ENCODE results near the gene PANK1.

PANK1 gene

DNA sequence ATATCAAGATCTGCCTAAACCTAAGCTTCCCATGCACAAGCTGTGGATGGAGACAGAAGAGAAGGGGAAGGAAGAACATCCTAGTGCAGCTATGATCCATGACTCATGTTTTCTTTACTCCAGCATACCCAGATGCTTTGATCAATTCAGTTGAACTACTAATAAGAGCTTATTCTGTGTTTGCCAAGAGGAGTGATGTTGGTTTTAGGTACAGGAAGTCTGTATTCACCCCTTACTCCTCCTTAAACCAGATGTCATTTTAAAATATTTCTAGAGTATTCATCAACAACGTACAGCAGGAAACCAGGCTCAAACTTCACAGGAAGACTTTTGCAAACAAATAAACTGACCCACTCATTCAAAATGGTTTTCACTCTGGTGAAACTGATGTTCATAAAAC, 29.2 kb downstream of the PANK1 start:
- no peak for DNase-seq (ENCODE audit: low read depth)

DNA sequence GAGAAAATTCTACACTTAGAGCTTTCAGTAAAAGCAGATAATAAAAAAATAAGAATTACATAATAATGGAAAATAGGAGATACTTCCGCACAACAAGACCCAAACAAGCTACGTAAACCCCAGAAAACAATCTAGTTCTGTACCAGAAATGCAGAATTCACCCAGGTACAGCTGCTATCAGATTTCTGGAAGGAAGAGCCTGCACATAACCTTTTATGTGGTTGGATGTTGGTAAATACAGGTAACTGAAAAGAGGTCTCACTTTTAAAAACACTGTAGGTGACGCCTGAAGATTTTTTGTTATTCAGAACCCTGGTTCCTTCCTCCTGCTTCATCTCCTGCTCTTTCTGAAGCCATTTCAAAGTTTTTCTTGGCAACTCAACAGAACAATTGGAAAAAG, 29.9 kb downstream of the PANK1 start:
- DNase-seq (ENCODE audit: low read depth) = no peak

DNA sequence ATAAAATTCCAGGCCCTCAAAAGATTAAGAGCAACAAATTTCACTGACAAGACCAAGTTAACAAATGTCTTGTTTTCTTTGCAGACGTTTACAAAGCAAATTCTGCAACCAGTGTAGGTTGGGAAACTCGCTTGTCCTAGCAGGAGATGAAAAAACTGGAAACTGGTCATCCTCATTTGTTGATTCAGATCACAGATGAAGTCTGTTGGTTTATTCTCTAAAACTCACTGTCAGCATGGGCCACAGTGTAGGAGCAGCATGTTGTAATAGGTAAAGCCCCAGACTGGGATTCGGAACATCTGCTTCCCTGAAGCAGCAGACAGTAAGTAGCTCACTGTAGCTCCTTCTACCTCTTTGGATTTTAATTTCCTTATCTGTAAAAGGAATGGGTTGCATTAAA, 31.5 kb downstream of the PANK1 start:
- DNase-seq (ENCODE audit: low read depth) = no peak

DNA sequence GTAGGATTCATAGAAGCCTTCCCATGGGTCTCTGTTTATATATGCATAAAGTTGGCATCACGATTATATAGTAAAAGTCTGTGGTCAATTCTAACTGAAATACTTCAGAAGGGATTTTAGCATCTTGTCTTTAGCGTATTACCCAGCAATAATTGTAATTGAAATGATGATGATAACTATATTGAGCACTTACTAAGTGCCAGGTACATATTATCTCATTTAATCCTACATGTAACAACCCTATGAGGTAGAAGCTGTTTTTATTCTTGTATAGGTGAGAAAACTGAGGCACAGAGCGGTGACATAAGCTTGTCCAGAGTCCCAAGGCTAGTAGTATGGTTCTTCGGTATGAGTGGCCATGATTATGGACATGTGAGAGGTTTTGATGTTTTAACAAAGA, 33.8 kb downstream of the PANK1 start:
- DNase-seq (ENCODE audit: low read depth) = no peak

DNA sequence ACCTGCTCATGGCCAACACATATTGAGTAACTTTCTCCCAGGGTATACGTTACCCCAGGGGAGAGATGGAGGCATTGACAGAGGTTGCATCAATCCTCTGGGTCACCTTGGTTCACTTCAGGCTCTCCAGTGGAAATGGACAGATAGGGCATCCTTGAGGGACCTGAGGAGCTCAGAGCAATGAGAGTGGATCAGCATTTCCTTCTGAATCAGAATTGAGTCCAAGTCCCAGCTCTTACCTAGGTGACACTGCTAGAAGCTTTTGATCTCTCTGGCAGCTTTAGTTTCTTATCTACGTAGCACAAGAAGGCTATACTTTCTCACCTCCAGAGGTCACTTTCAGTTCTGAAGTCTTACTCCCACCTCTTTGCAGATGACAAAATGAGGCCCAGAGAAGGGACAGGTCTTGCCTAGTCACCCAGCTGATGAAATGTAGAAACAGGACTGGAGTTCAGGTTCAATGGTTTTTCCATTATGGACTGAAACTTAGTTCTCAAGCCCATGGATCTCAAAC, 35.2 kb downstream of the PANK1 start:
- no peak for DNase-seq (ENCODE audit: low read depth)

DNA sequence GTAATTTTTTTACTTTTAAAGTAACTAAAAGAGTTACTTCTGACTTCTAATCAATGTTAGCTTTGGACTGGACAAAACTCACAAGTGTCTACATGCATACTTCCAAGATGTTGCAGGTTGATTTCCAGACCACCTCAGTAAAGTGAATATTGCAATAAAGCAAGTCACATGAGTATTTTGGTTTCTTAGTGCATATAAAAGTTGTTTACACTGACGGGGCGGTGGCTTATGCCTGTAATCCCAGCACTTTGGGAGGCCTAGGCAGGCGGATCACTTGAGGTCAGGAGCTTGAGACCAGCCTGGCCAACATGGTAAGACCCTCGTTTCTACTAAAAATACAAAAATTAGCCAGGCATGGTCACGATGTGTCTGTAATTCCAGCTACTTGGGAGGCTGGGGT, 40.8 kb downstream of the PANK1 start:
- DNase-seq (ENCODE audit: low read depth) = no peak

DNA sequence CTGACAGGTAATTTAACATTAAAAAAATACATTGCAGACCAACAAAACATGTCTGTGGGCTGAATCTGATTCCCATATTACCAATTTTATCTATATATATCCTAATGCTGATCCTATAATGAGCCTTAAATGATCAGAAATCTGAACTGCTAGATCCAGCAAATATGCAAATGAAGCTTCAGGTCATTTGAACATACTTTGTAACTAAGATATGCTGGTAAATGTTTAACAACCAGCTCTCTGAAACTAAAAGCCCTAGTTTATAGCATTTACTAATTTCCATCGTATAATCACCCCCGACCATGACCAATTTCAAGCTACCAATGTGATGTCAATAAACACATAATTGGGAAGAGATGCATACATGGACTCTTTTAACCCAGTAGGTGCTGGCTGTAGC, 42.1 kb downstream of the PANK1 start:
- no peak for DNase-seq (ENCODE audit: low read depth)

DNA sequence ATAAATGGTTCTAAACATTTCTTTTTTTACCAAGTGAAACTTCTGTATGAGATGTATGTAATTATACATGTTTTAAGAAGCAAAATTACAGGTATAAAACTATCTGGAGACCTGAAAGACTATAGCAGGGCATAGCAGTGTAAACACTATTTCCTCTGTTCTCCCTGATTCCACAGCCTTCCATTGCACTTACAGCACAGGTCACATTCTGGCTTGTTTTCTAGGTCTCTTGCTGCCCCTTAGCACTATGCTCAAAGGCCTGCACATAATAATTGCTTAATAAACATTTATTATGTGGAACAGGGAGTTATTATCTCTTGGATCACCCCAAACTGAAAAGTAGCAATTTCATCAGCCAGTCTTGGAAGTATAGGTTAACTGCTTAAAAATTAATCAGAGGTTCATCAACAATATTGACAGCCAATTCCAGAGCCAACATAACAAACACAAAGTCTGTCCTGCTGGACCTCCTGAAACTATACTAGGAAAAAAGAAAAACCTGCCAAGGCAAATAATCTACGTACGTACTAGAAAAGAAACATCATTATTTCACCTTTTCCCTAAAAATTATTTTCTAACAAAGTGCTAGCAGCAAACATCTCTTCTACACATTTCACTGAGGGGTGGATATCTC, 43.2 kb downstream of the PANK1 start:
- DNase-seq (ENCODE audit: low read depth) = no peak

DNA sequence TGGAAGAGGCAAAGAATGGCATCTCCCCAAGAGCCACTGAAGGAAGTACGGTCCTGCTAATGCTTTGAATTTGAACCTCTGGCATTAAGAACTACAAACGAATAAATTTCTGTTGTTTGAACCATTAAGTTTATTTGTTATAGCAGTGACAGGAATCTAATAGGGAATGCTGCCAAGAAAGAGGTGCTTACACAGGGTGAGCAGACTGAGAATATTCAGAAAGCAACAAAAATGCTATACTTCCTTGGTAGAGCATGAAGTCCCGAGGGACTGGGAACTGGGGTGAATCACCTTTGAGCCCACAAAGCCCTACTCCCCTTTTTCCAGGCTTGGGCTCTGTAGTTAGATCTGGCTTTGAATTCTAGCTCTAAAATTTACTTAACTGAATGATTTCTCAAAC, 45.0 kb downstream of the PANK1 start:
- DNase-seq (ENCODE audit: low read depth) = no peak

DNA sequence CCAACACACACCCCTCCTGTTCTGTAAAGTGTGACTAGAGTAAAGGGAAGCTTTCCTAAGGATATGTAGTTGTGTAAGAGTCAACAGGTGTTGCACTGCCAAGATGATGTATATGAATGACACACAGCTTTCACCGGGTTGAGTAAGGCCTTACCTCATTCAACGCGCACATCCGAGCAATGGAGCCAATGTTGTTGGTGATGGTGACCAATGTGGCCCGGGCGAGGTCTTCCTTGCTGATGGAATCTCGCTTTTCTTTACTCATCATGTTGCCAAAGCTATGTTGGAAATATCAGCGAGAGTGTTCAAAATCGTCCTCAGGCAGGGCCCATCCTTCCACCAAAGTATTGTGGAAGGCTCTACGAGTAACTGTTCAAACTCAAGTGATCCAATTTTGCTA, 52.0 kb downstream of the PANK1 start:
- DNase-seq (ENCODE audit: low read depth) = no peak

DNA sequence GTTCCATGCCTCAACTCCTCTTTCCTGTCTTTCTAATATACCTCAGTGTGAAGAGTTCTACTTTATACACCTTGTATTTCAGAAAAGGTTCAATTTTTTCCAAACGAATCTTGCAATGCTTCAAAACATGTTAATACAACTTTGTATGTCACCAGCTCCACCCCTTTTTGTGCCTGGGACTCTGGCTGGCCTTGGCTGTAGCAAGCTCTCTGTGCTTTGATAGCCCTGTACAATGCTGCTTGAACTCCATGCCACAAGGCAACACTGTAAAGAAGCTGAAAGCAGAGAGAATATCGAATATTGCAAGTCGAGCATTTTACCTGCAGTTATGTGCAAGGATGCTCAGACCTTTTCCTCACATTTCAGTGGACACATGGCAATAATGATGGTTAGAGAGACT, 52.5 kb downstream of the PANK1 start:
- no peak for DNase-seq (ENCODE audit: low read depth)

DNA sequence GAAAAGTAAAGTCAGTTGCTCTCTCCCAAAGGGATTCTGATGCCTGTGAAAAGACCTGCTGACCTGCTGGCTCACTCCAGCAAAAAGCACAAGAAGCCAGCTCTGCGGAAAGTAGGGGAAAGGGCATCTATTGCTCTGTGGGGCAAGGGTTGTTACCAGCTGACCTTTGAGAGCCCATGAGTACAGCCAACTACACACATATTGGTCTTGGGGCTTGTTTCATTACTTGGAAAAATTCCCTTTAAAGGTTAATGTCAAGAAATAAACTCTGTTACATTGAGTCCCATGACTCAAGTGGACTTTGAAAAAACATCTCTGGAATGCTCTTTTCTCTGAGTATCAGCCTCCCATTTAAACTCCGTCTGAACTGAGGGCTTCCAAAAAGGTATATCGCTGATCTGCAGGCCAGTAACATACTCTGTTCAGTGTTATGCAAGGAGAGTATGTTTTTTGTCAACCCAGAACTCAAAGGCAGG, 53.2 kb downstream of the PANK1 start:
- no peak for DNase-seq (ENCODE audit: low read depth)

DNA sequence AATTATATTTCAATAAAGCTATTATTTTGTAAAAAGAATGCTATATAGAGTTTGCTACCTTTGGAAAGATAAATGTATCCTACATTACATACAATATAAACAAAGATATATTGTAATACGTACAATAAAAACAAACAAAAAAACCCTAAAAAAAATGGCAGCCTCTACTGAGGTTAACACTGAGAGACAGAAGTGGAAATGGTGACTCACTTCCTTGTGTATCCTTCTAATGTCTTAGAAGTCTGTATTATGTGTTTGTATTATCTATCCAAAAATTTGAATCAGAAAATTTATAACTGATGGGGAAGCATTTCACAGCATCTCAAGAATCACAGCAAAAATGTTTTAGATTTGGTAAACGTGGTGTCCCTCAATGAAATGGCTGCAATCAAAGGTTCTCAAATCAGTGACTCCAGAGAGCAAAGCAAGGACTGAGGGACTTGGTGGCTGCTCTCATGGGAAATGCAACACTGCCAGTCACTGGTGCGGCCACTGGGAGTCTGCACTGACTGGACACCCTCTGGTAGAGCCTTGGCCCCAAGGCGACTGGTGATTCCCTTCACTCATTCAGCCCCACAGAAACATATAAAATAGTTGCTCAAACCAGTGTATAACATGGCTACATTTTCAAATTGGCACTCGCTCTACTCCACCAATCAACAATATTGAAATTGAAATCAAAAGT, 53.8 kb downstream of the PANK1 start:
- no peak for DNase-seq (ENCODE audit: low read depth)

DNA sequence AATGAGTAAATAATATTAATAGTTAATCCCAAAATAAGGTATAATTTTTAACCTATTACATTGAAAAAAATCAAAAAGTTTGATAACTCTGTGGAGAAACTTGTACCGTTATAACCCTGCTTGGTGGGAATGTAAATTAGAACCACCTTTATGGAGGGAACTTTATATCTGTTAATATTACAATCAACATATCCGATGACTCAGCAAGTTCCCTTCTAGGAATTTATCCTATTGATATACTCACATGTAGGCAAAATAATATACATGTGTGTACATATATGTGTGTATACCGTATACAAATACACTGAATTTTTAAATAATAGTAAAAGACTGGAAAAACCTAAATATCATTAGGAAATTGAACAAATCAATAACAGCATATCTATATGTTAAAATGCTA, 54.7 kb downstream of the PANK1 start:
- no peak for DNase-seq (ENCODE audit: low read depth)

DNA sequence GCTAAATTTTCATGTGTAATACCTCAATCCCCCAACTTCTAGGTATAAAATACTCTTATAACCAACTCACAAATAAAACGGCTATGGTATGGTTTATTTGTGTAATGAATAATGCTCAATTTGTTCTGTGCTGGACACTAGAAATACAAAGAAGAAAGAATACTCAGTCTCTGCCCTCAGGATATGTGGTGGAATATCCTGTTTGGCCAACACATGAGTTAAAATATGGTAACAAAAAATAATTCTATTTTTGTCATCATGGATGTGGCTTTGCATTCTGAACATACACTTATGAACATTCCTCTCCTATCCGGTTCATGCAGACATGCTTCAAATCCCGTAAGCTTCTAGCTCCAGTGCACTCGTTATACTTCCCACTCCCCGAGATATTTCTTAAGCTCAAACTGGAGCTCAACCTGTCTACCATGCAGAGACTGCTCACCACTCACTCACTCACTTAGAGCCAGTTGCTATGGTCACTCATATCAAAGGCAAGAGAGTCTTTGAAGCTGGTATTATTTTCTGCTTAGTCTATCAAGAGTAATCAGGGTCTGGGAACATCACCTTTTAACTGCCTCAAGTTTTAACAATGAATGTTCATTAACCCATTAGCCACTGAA, 55.8 kb downstream of the PANK1 start:
- no peak for DNase-seq (ENCODE audit: low read depth)

DNA sequence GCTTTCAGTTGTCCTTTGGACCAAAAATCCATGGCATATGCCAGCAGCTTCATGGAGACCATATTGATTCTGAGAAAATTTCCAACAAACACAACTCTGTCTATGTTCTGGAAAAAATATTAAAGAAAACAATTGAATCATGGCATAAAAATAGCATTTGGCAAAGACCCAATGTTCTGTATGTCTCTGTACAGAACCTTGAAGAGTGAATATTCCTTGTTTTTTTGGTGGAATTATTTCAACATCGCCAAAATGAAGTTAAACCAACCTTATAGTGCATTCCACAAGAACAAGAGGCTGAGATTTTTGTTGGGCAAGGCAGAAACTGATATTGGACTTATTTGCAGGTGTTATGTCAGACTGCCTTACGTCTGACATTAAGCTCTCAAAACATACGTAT, 56.4 kb downstream of the PANK1 start:
- no peak for DNase-seq (ENCODE audit: low read depth)

DNA sequence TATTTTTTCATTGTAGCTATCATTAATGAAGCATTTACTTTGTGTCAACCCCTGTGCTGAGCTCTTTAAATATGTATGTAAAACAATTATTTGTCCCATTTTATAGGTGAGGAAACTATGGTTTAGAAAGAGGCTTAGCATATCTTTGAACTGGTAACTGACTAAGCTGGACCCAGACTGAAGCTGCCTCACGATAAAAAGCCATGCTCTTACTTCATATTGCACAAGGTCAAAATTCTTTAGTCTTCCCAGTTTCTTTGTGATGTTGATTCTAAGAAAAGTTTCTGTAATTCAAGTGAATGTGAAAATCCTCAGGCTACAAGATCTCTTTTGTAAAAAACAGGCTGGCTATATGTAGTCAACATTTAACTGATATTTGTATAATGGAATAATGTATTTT, 63.0 kb downstream of the PANK1 start:
- no peak for DNase-seq (ENCODE audit: low read depth)

DNA sequence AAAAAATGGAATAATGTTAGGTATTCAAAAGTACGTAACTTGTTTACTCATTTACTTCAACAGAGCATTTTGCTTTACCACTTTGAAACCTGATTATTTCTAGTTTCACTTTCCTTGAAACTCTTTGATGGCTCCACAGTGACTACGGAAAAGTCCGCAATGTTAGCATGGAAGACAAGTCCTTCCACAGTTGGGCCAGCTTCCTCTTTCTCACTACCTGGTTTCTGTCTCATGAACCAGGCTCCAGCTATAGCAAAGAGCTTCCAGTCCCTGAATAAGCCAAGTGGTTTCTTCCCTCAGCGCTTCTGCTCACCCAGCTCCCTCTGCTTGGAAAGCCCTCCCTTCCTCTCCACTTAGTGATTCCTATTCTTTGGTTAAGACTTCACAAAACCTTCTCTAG, 64.8 kb downstream of the PANK1 start:
- no peak for DNase-seq (ENCODE audit: low read depth)

DNA sequence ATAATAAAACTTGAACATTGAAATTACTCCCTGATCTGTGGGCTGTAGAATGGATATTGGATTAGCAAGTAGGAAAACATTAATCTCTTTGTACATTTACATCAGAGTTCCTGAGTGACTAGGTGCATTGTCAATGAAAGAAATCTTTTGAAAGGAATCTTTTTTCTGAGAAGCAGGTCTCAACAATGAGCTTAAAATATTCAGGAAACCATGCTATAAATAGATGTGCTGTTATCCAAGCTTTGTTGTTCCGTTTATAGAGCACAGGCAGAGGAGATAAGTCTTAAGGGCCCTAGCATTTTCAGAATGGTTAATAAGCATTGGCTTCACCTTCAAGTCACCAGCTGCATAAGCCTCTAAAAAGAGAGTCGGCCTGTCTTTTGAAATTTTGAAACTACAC, 68.3 kb downstream of the PANK1 start:
- DNase-seq (ENCODE audit: low read depth) = no peak

DNA sequence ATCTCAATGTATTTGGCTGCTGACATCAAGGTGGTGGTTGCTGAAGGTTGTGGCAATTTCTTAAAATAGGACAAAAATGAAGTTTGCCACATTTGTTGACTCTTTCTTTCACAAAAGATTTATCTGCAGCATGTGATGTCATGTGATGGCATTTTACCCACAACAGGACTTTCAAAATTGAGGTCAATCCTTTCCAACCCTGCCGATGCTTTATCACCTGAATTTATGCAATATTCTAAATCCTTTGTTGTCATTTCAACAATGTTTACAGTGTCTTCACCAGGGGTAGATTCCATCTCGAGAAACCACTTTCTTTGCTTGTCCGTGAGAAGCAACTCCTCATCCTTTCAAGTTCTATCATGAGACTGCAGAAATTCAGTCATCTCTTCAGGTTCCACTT, 69.0 kb downstream of the PANK1 start:
- DNase-seq (ENCODE audit: low read depth) = no peak

DNA sequence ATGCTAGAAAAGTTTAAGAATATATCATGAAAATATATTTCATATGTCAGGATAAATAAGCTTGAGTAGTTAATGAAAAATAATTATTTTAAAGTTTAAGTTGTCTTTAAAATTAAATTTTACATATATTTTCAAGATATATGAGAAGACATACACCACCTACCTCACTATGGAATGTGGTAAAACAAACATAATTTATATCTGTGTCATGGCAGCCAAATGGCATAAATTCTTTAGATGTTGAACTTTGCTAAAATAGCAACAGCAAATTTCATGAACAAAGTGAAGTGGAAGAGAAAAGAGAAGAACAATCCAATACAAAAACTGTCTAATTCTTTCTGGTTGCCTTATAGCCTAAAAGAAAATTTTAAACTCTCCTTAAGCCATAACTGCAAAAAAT, 70.0 kb downstream of the PANK1 start:
- DNase-seq (ENCODE audit: low read depth) = no peak

DNA sequence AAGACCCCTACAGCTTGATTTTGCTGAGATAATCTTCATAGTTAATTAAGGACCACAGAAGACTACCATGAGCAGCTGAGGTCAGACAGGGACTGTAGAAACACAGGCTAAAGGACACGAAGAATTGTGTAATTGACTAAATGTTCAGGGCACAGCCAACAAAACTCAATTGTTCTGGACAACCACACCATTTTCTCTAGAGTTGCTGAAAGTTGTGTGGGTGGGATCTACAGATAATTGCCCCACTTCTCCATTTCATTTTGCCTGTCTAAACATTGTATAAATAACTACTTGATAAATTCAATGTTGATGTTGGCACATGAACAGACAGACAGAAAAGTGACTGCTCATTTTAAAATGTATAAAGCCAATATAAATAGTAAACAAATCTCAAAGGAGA, 70.7 kb downstream of the PANK1 start:
- no peak for DNase-seq (ENCODE audit: low read depth)

DNA sequence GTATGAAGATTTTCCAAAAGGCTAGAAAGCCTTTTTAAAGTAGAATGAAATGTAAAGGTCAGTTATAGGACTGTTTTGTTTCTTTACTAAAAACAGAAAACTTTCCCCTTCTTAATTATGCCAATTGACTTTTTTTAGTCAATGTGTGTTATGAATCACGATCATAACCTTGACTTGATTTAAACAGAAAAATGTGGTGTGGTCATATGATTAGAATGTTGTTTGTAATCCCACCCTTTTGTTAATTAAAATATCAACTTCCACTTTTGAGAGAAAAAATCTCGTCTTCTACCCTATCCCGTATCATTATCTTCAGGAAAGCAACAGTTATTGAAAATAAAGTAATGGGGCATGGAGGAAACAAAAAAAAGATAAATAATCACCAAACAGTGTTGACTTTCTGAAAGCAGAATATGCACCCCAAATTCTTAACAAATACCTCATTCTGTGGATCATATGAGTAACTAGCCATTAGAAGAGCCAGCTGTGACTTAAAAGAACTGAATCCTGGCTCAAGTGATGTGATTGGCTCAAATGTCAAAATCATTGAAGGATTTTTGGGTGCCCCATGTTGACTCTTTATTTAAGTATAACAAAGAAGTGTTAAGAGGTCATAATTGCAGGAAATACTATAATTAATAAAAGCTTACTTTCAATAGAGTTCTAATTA, 77.3 kb downstream of the PANK1 start:
- no peak for DNase-seq (ENCODE audit: low read depth)

Data from stimulated activated CD8-positive, alpha-beta memory T cell treated with anti-CD3 and anti-CD28 coated beads, Interleukin-12 subunit alpha, Interleukin-12 subunit beta, amount 100 ng/mL, for 1 hour (primary cell).